GM23338 (cell line): ENCODE data around the gene SLC17A7. TPM values are rescaled to one million over a fixed set of nuclear protein-coding genes. Genes with fewer than 3 reads are reported as not detected.

Source experiments
- ATAC-seq: fragments of 200-7000 bp; cut with Tn5 transposase; 3 replicates; pipeline ENCODE4 v1.9.1; 2020
- DNase-seq: peaks from one replicate; pipeline ENCODE4 v3.0.0-alpha.2; 2015; ENCODE audit warnings: low spot score
- H2AFZ ChIP-seq: fragments of 200-600 bp; sonication (generic); 2 replicates; pipeline ENCODE4 v1.8.0; 2016; ENCODE audit warnings: antibody characterized with exemption, mild to moderate bottlenecking, moderate library complexity
- H3F3A ChIP-seq: fragments of 200-600 bp; sonication (generic); replicated peaks from 2 replicates; pipeline ENCODE4 v1.8.0; 2017; ENCODE audit warnings: antibody characterized with exemption, mixed run types, low read depth
- H3K27ac ChIP-seq: fragments of 200-600 bp; sonication (generic); 2 replicates; pipeline ENCODE4 v1.6.1; 2016; ENCODE audit warnings: low read depth
- H3K27me3 ChIP-seq: fragments of 200-600 bp; sonication (generic); 2 replicates; pipeline ENCODE4 v1.8.0; 2016; ENCODE audit warnings: mild to moderate bottlenecking, mixed run types, moderate library complexity; ENCODE audit not compliant: insufficient read depth
- H3K36me3 ChIP-seq: fragments of 200-600 bp; sonication (generic); 2 replicates; pipeline ENCODE4 v1.8.0; 2016; ENCODE audit warnings: mild to moderate bottlenecking; ENCODE audit not compliant: insufficient read depth
- H3K4me1 ChIP-seq: fragments of 200-600 bp; sonication (generic); 2 replicates; pipeline ENCODE4 v1.8.0; 2016; ENCODE audit warnings: mild to moderate bottlenecking, moderate library complexity; ENCODE audit not compliant: insufficient read depth
- H3K4me2 ChIP-seq: fragments of 200-600 bp; sonication (generic); 2 replicates; pipeline ENCODE4 v1.7.1; 2017; ENCODE audit warnings: mixed run types
- H3K4me3 ChIP-seq: fragments of 200-600 bp; sonication (generic); 2 replicates; pipeline ENCODE4 v1.6.1; 2016; ENCODE audit warnings: mixed run types
- H3K79me2 ChIP-seq: fragments of 200-600 bp; sonication (generic); replicated peaks from 2 replicates; pipeline ENCODE4 v1.8.0; 2017; ENCODE audit warnings: mild to moderate bottlenecking; ENCODE audit not compliant: insufficient read depth
- H3K9me2 ChIP-seq: fragments of 200-600 bp; sonication (generic); 2 replicates; pipeline ENCODE4 v1.8.0; 2017; ENCODE audit not compliant: insufficient read depth
- H4K20me1 ChIP-seq: fragments of 200-600 bp; sonication (generic); replicated peaks from 2 replicates; pipeline ENCODE4 v1.8.0; 2017; ENCODE audit warnings: mild to moderate bottlenecking; ENCODE audit not compliant: insufficient read depth
- H3K27ac Mint-ChIP-seq: 2 replicates; pipeline ENCODE4 v1.8.0; 2020; ENCODE audit warnings: inconsistent platforms, mild to moderate bottlenecking, moderate library complexity, mixed read lengths
- H3K27me3 Mint-ChIP-seq: 3 replicates; pipeline ENCODE4 v1.8.0; 2022; ENCODE audit warnings: low read depth, mild to moderate bottlenecking, moderate library complexity, mixed read lengths, inconsistent platforms; ENCODE audit not compliant: insufficient read depth, poor library complexity
- H3K36me3 Mint-ChIP-seq: 3 replicates; pipeline ENCODE4 v1.8.0; 2021; ENCODE audit warnings: low read depth, mild to moderate bottlenecking, inconsistent platforms, moderate library complexity, mixed read lengths
- H3K4me1 Mint-ChIP-seq: 3 replicates; pipeline ENCODE4 v1.8.0; 2020; ENCODE audit warnings: mild to moderate bottlenecking, inconsistent platforms, mixed read lengths
- H3K4me3 Mint-ChIP-seq: 3 replicates; pipeline ENCODE4 v1.8.0; 2021; ENCODE audit warnings: moderate library complexity, mild to moderate bottlenecking, inconsistent platforms, mixed read lengths
- H3K9me3 Mint-ChIP-seq: 3 replicates; pipeline ENCODE4 v1.8.0; 2020; ENCODE audit warnings: moderate library complexity, mild to moderate bottlenecking, inconsistent platforms, mixed read lengths
- EZH2phosphoT487 ChIP-seq: fragments of 200-600 bp; sonication (generic); IDR thresholded peaks from one replicate; pipeline ENCODE4 v1.8.1; 2018; ENCODE audit warnings: antibody characterized with exemption; ENCODE audit not compliant: unreplicated experiment
- POLR2AphosphoS5 ChIP-seq: IDR thresholded peaks from 2 replicates; pipeline ENCODE4 v1.6.1; 2016; ENCODE audit warnings: antibody characterized with exemption, low read depth
- polyA plus RNA-seq: library from polyadenylated mRNA; unstranded; fragments of >200 nt; fragmentation: Nextera tagmentation; extraction: Ambion mirVana; gene quantifications from 2 replicates; pipeline ENCODE4 v1.2.1, GENCODE V29; 2016
- total RNA-seq: library from RNA; depleted of rRNA; stranded (reverse); fragments of >200 nt; shearing (Covaris generic); gene quantifications from 2 replicates; pipeline ENCODE4 v1.2.3, GENCODE V29; 2014
- TF ChIP-seq, protein P1 (sequence below): fragments of 250-450 bp; sonication (Bioruptor Pico); IDR thresholded peaks from 2 replicates; pipeline ENCODE4 v1.5.0; 2020; ENCODE audit warnings: mild to moderate bottlenecking, moderate library complexity
- TF ChIP-seq, protein P2 (sequence below): IDR thresholded peaks from one replicate; pipeline ENCODE4 v1.6.1; 2018; ENCODE audit warnings: antibody characterized with exemption; ENCODE audit not compliant: unreplicated experiment

The SLC17A7 gene
- total and polyA plus RNA-seq, 2 experiments from 2014 or later: 0.90 to 1.5 TPM

GRCh38 chr19:49442771-49443365 lies 1.5 kb upstream of the SLC17A7 start:
- Histone ChIP-seq H3K4me2 (peak overlapping the region; percentile 99), H3K27ac (peak overlapping the region; percentile 93; the same call in 1 of the 2 replicates), H3K27me3 (peaks cover 41% of the 10 kb centered on the region), H3K36me3 (no peaks in the 10 kb centered on the region; the same call in 1 of the 2 replicates), H4K20me1 (no peaks in the 10 kb centered on the region), H3K4me3 (peak overlapping the region; percentile 94), H3K9me2 (no peaks in the 10 kb centered on the region), H2AFZ (peak overlapping the region; percentile 100), H3K4me1 (peaks cover 14% of the 10 kb centered on the region), H3F3A (peaks cover 16% of the 10 kb centered on the region), H3K79me2 (no peaks in the 10 kb centered on the region)
- peak; percentile 52; the same call in 1 of the 2 replicates for TF ChIP-seq POLR2AphosphoS5
- TF ChIP-seq EZH2phosphoT487: no peak
- TF ChIP-seq, protein P1, sequence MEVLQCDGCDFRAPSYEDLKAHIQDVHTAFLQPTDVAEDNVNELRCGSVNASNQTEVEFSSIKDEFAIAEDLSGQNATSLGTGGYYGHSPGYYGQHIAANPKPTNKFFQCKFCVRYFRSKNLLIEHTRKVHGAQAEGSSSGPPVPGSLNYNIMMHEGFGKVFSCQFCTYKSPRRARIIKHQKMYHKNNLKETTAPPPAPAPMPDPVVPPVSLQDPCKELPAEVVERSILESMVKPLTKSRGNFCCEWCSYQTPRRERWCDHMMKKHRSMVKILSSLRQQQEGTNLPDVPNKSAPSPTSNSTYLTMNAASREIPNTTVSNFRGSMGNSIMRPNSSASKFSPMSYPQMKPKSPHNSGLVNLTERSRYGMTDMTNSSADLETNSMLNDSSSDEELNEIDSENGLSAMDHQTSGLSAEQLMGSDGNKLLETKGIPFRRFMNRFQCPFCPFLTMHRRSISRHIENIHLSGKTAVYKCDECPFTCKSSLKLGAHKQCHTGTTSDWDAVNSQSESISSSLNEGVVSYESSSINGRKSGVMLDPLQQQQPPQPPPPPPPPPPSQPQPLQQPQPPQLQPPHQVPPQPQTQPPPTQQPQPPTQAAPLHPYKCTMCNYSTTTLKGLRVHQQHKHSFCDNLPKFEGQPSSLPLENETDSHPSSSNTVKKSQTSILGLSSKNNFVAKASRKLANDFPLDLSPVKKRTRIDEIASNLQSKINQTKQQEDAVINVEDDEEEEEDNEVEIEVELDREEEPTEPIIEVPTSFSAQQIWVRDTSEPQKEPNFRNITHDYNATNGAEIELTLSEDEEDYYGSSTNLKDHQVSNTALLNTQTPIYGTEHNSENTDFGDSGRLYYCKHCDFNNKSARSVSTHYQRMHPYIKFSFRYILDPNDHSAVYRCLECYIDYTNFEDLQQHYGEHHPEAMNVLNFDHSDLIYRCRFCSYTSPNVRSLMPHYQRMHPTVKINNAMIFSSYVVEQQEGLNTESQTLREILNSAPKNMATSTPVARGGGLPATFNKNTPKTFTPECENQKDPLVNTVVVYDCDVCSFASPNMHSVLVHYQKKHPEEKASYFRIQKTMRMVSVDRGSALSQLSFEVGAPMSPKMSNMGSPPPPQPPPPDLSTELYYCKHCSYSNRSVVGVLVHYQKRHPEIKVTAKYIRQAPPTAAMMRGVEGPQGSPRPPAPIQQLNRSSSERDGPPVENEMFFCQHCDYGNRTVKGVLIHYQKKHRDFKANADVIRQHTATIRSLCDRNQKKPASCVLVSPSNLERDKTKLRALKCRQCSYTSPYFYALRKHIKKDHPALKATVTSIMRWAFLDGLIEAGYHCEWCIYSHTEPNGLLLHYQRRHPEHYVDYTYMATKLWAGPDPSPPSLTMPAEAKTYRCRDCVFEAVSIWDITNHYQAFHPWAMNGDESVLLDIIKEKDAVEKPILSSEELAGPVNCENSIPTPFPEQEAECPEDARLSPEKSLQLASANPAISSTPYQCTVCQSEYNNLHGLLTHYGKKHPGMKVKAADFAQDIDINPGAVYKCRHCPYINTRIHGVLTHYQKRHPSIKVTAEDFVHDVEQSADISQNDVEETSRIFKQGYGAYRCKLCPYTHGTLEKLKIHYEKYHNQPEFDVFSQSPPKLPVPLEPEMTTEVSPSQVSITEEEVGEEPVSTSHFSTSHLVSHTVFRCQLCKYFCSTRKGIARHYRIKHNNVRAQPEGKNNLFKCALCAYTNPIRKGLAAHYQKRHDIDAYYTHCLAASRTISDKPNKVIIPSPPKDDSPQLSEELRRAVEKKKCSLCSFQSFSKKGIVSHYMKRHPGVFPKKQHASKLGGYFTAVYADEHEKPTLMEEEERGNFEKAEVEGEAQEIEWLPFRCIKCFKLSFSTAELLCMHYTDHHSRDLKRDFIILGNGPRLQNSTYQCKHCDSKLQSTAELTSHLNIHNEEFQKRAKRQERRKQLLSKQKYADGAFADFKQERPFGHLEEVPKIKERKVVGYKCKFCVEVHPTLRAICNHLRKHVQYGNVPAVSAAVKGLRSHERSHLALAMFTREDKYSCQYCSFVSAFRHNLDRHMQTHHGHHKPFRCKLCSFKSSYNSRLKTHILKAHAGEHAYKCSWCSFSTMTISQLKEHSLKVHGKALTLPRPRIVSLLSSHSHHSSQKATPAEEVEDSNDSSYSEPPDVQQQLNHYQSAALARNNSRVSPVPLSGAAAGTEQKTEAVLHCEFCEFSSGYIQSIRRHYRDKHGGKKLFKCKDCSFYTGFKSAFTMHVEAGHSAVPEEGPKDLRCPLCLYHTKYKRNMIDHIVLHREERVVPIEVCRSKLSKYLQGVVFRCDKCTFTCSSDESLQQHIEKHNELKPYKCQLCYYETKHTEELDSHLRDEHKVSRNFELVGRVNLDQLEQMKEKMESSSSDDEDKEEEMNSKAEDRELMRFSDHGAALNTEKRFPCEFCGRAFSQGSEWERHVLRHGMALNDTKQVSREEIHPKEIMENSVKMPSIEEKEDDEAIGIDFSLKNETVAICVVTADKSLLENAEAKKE (CRISPR knock-in tag): no peak
- TF ChIP-seq, protein P2, sequence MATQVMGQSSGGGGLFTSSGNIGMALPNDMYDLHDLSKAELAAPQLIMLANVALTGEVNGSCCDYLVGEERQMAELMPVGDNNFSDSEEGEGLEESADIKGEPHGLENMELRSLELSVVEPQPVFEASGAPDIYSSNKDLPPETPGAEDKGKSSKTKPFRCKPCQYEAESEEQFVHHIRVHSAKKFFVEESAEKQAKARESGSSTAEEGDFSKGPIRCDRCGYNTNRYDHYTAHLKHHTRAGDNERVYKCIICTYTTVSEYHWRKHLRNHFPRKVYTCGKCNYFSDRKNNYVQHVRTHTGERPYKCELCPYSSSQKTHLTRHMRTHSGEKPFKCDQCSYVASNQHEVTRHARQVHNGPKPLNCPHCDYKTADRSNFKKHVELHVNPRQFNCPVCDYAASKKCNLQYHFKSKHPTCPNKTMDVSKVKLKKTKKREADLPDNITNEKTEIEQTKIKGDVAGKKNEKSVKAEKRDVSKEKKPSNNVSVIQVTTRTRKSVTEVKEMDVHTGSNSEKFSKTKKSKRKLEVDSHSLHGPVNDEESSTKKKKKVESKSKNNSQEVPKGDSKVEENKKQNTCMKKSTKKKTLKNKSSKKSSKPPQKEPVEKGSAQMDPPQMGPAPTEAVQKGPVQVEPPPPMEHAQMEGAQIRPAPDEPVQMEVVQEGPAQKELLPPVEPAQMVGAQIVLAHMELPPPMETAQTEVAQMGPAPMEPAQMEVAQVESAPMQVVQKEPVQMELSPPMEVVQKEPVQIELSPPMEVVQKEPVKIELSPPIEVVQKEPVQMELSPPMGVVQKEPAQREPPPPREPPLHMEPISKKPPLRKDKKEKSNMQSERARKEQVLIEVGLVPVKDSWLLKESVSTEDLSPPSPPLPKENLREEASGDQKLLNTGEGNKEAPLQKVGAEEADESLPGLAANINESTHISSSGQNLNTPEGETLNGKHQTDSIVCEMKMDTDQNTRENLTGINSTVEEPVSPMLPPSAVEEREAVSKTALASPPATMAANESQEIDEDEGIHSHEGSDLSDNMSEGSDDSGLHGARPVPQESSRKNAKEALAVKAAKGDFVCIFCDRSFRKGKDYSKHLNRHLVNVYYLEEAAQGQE: no peak
- peaks cover 20% of the 10 kb centered on the region; the same call in 2 of the 3 replicates for H3K36me3 Mint-ChIP-seq
- peaks cover 72% of the 10 kb centered on the region for H3K27me3 Mint-ChIP-seq
- H3K4me3 Mint-ChIP-seq: peak overlapping the region; percentile 66
- DNase-seq (peak; percentile 100), ATAC-seq (peak; percentile 61)
- peaks cover 26% of the 10 kb centered on the region for H3K4me1 Mint-ChIP-seq
- no peak overlapping the region; the same call in 1 of the 2 replicates for H3K27ac Mint-ChIP-seq
- peaks cover 5% of the 10 kb centered on the region; the same call in 2 of the 3 replicates for H3K9me3 Mint-ChIP-seq
